SU-DHL-6 (cell line): ENCODE measurements around the gene BCL2.

Source experiments
- H2AFZ ChIP-seq: fragments of 200-600 bp; sonication (generic); 2 replicates; pipeline ENCODE4 v1.6.1; 2014; ENCODE audit warnings: low read depth, mild to moderate bottlenecking, moderate library complexity, mixed read lengths, antibody characterized with exemption, low read length; ENCODE audit not compliant: severe bottlenecking
- H3F3A ChIP-seq: fragments of 200-600 bp; shearing (Covaris generic); 2 replicates; pipeline ENCODE4 v1.6.0; 2016; ENCODE audit warnings: antibody characterized with exemption, mild to moderate bottlenecking; ENCODE audit not compliant: insufficient read depth
- H3K27ac ChIP-seq: fragments of 200-600 bp; sonication (generic); 2 replicates; pipeline ENCODE4 v1.5.1; 2016; ENCODE audit warnings: low read depth, mild to moderate bottlenecking, low read length, moderate library complexity, mixed read lengths
- H3K27me3 ChIP-seq: fragments of 200-600 bp; sonication (generic), shearing (Covaris generic); 2 replicates; pipeline ENCODE4 v1.6.0; 2014; ENCODE audit warnings: mild to moderate bottlenecking, low read length
- H3K36me3 ChIP-seq: fragments of 200-600 bp; sonication (generic); 2 replicates; pipeline ENCODE4 v1.6.1; 2014; ENCODE audit warnings: mild to moderate bottlenecking, low read length, mixed read lengths
- H3K4me2 ChIP-seq: fragments of 300-600, 200-600 bp; shearing (Covaris generic), sonication (generic); 2 replicates; pipeline ENCODE4 v1.6.0; 2014; ENCODE audit warnings: low read length, low read depth, mild to moderate bottlenecking; ENCODE audit not compliant: poor library complexity, severe bottlenecking
- H3K4me3 ChIP-seq: fragments of 200-600 bp; sonication (generic); 2 replicates; pipeline ENCODE4 v1.5.1; 2014; ENCODE audit warnings: antibody characterized with exemption, low read length, mild to moderate bottlenecking, mixed read lengths; ENCODE audit not compliant: insufficient read depth, poor library complexity, severe bottlenecking
- H3K79me2 ChIP-seq: fragments of 200-600 bp; sonication (generic); 2 replicates; pipeline ENCODE4 v1.6.1; 2014; ENCODE audit warnings: mild to moderate bottlenecking, low read length, moderate library complexity; ENCODE audit not compliant: insufficient read depth
- H3K9ac ChIP-seq: fragments of 200-600 bp; sonication (generic); 2 replicates; pipeline ENCODE4 v1.7.0; 2014; ENCODE audit warnings: mild to moderate bottlenecking, low read length
- H3K9me2 ChIP-seq: fragments of 200-600 bp; sonication (generic); replicated peaks from 2 replicates; pipeline ENCODE4 v1.6.1; 2014; ENCODE audit warnings: low read length; ENCODE audit not compliant: insufficient read depth
- H3K9me3 ChIP-seq: fragments of 200-600 bp; sonication (generic); 2 replicates; pipeline ENCODE4 v1.6.1; 2014; ENCODE audit warnings: low read length, mixed read lengths; ENCODE audit not compliant: insufficient read depth
- H4K20me1 ChIP-seq: fragments of 200-600 bp; sonication (generic); 2 replicates; pipeline ENCODE4 v1.6.1; 2014; ENCODE audit warnings: low read depth, mild to moderate bottlenecking, antibody characterized with exemption, low read length, moderate library complexity, mixed read lengths
- EZH2phosphoT487 ChIP-seq: fragments of 200-600 bp; sonication (generic), shearing (Covaris generic); conservative IDR thresholded peaks from 2 replicates; pipeline ENCODE4 v1.6.1; 2018; ENCODE audit warnings: mild to moderate bottlenecking, antibody characterized with exemption, low read length, moderate library complexity, mixed read lengths
- TF ChIP-seq, protein P1 (sequence below): fragments of 200-600 bp; sonication (generic); IDR thresholded peaks from one replicate; pipeline ENCODE4 v1.5.1; 2017; ENCODE audit warnings: antibody characterized with exemption, mild to moderate bottlenecking, low read length, moderate library complexity; ENCODE audit not compliant: insufficient read depth, poor library complexity, severe bottlenecking

The BCL2 gene

DNA sequence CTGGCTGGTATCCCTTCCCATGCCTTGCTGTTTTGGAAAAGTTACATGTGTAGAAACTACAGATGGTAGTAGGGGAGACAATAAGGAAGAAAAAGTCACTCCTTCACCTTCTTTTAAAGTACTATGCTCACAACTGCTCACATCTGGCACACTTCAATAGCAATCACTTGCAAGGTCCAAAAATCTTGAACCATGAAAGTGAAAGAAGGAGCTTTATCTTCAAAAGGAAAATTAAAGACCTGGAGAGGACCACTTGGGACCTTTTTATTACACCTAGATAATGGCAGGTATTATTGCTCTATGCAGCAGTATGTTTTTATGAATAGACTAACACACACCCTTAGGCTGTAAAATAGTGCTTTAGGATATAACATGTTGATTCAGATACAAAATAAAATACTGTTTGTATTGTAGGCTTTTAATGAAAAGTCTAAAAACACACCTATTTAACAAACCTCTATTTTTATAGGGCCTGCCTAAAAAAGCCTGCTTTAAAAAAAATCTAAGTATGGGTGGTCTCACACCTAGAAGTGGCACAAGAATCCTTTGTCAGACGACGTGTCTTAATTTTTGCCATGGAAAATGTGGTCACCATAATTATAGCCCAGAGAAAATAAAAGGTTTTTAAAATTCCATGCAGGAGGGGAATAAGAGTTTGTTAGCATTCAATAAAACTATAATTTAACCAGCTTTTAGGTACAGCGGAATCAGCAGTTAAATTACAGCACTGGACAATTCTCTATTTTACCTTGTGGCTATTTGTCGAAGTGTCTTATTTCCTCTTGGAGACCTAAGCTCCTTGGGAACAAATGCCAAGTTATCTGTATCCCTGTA is 124.0 kb downstream of the BCL2 start:
- Histone ChIP-seq H3K27ac (no peak overlapping the region), H3K36me3 (no peaks in the 10 kb centered on the region), H3K4me2 (no peak overlapping the region), H3K9me2 (no peaks in the 10 kb centered on the region), H3F3A (no peaks in the 10 kb centered on the region; the same call in 1 of the 2 replicates), H3K27me3 (no peaks in the 10 kb centered on the region), H3K9ac (no peak overlapping the region), H2AFZ (no peak overlapping the region), H3K4me3 (no peak overlapping the region), H3K79me2 (peaks cover 94% of the 10 kb centered on the region), H4K20me1 (no peaks in the 10 kb centered on the region), H3K9me3 (no peaks in the 10 kb centered on the region)
- TF ChIP-seq, protein P1, sequence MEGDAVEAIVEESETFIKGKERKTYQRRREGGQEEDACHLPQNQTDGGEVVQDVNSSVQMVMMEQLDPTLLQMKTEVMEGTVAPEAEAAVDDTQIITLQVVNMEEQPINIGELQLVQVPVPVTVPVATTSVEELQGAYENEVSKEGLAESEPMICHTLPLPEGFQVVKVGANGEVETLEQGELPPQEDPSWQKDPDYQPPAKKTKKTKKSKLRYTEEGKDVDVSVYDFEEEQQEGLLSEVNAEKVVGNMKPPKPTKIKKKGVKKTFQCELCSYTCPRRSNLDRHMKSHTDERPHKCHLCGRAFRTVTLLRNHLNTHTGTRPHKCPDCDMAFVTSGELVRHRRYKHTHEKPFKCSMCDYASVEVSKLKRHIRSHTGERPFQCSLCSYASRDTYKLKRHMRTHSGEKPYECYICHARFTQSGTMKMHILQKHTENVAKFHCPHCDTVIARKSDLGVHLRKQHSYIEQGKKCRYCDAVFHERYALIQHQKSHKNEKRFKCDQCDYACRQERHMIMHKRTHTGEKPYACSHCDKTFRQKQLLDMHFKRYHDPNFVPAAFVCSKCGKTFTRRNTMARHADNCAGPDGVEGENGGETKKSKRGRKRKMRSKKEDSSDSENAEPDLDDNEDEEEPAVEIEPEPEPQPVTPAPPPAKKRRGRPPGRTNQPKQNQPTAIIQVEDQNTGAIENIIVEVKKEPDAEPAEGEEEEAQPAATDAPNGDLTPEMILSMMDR: no peak
- no peak for TF ChIP-seq EZH2phosphoT487

GRCh38 chr18:63192885-63193349 is 126.7 kb downstream of the BCL2 start:
- Histone ChIP-seq H3K27me3 (no peaks in the 10 kb centered on the region), H3K36me3 (no peaks in the 10 kb centered on the region), H4K20me1 (no peaks in the 10 kb centered on the region), H3F3A (no peaks in the 10 kb centered on the region; the same call in 1 of the 2 replicates), H3K4me3 (no peak overlapping the region), H2AFZ (no peak overlapping the region), H3K9me3 (no peaks in the 10 kb centered on the region), H3K4me2 (no peak overlapping the region), H3K9me2 (no peaks in the 10 kb centered on the region), H3K79me2 (peaks cover 90% of the 10 kb centered on the region), H3K9ac (no peak overlapping the region), H3K27ac (no peak overlapping the region)
- TF ChIP-seq, protein P1: no peak
- no peak for TF ChIP-seq EZH2phosphoT487

- TF ChIP-seq, protein P1: no peak
- TF ChIP-seq EZH2phosphoT487: no peak
- Histone ChIP-seq H3K79me2 (peaks cover 90% of the 10 kb centered on the region), H2AFZ (no peak overlapping the region), H3K27me3 (no peaks in the 10 kb centered on the region), H3K9ac (no peak overlapping the region), H3F3A (no peaks in the 10 kb centered on the region; the same call in 1 of the 2 replicates), H3K9me2 (no peaks in the 10 kb centered on the region), H3K9me3 (no peaks in the 10 kb centered on the region), H3K4me3 (no peak overlapping the region), H3K27ac (no peak overlapping the region), H4K20me1 (no peaks in the 10 kb centered on the region), H3K36me3 (no peaks in the 10 kb centered on the region), H3K4me2 (no peak overlapping the region)
These were observed 127.3 kb downstream of the BCL2 start for GRCh38 chr18:63192126-63192884.
